Endothelial cell of umbilical vein (primary cell): ENCODE data around the gene IL16. TPM values are rescaled to one million over a fixed set of nuclear protein-coding genes. Genes with fewer than 3 reads are reported as not detected.

ENCODE experiments used
- BruUV-seq: library from RNA; stranded (reverse); fragments of 400-500 nt; replicated peaks from 2 replicates; lab custom pipeline; 2021; lab: Mats Ljungman, UMichigan
- CTCF ChIA-PET: fragments of 300-600, 350-600 bp; sonication (Branson Sonifier 250); formaldehyde crosslinking; loops from one replicate; lab custom pipeline; 2021; ENCODE audit warnings: antibody characterized with exemption, inconsistent platforms; lab: Charles Lee
- POLR2A ChIA-PET: fragments of 300-600, 350-600 bp; sonication (Branson Sonifier 250); formaldehyde crosslinking; loops from one replicate; lab custom pipeline; 2021; ENCODE audit warnings: antibody characterized with exemption, inconsistent platforms; lab: Charles Lee
- DNase-seq: peaks from one replicate; pipeline ENCODE4 v3.0.0-alpha.2; 2011; ENCODE audit warnings: low read depth, low spot score
- FAIRE-seq: peaks from 2 replicates; lab custom pipeline; 2011; peaks lifted over from hg19 to GRCh38; lab: Jason Lieb, UNC
- H2AFZ ChIP-seq: 2 replicates; pipeline ENCODE4 v1.6.0; 2012; ENCODE audit warnings: low read depth, low read length, control low read depth, inconsistent platforms
- H3K27ac ChIP-seq: 2 replicates; pipeline ENCODE4 v1.5.1; 2011; ENCODE audit warnings: low read depth, mild to moderate bottlenecking, control low read depth, low read length, moderate library complexity; ENCODE audit not compliant: insufficient read depth
- H3K27me3 ChIP-seq, 2 experiments: 2 replicates each; pipeline versions ENCODE4 v1.6.0 to v1.6.1; 2011; ENCODE audit warnings: low read length in 2 of 2, mixed read lengths in 1 of 2; ENCODE audit not compliant: control insufficient read depth in 2 of 2, insufficient read depth in 2 of 2
- H3K36me3 ChIP-seq, 2 experiments: 2 replicates in 1 of 2; 3 replicates in 1 of 2; pipeline ENCODE4 v1.5.1; 2011; ENCODE audit warnings: low read length in 2 of 2, mild to moderate bottlenecking in 1 of 2, moderate library complexity in 1 of 2; ENCODE audit not compliant: control insufficient read depth in 2 of 2, insufficient read depth in 2 of 2; ENCODE audit errors: extremely low read depth in 1 of 2
- H3K4me1 ChIP-seq: 3 replicates; pipeline ENCODE4 v1.5.1; 2011; ENCODE audit warnings: mild to moderate bottlenecking, low read length; ENCODE audit not compliant: control insufficient read depth, insufficient read depth; ENCODE audit errors: extremely low read depth
- H3K4me2 ChIP-seq: 2 replicates; pipeline ENCODE4 v1.6.1; 2011; ENCODE audit warnings: low read length, control low read depth, mixed read lengths; ENCODE audit not compliant: insufficient read depth
- H3K4me3 ChIP-seq, 3 experiments: fragments of 200-600 bp in 1 of 3; sonication (generic), shearing (Covaris generic) in 1 of 3; replicated peaks in 1 of 3; 2 replicates each; pipeline ENCODE4 v1.5.1; 2011 to 2016; ENCODE audit warnings: control low read depth in 3 of 3, low read length in 3 of 3, mild to moderate bottlenecking in 2 of 3, inconsistent platforms in 1 of 3, low read depth in 1 of 3, moderate library complexity in 1 of 3; ENCODE audit not compliant: insufficient read depth in 1 of 3
- H3K79me2 ChIP-seq: 2 replicates; pipeline ENCODE4 v1.6.0; 2012; ENCODE audit warnings: low read length, inconsistent platforms; ENCODE audit not compliant: control insufficient read depth, insufficient read depth
- H3K9ac ChIP-seq: replicated peaks from 2 replicates; pipeline ENCODE3; 2011; ENCODE audit warnings: low read length, control low read depth; ENCODE audit not compliant: insufficient read depth; ENCODE audit errors: extremely low read depth
- H3K9me1 ChIP-seq: replicated peaks from 3 replicates; pipeline ENCODE4 v1.6.0; 2011; ENCODE audit warnings: mild to moderate bottlenecking, low read length; ENCODE audit not compliant: control insufficient read depth, insufficient read depth; ENCODE audit errors: extremely low read depth
- H3K9me3 ChIP-seq: replicated peaks from 2 replicates; pipeline ENCODE4 v1.5.1; 2012; ENCODE audit warnings: low read length, inconsistent platforms; ENCODE audit not compliant: control insufficient read depth, insufficient read depth
- H4K20me1 ChIP-seq: replicated peaks from 2 replicates; pipeline ENCODE3; 2011; ENCODE audit warnings: mild to moderate bottlenecking, low read length; ENCODE audit not compliant: control insufficient read depth, insufficient read depth; ENCODE audit errors: extremely low read depth
- EZH2 ChIP-seq: IDR thresholded peaks from 2 replicates; pipeline ENCODE4 v1.6.1; 2012; ENCODE audit warnings: borderline replicate concordance, low read depth, mild to moderate bottlenecking, moderate library complexity, low read length, inconsistent platforms; ENCODE audit not compliant: severe bottlenecking
- FOS ChIP-seq: IDR thresholded peaks from 2 replicates; pipeline ENCODE4 v1.6.1; 2011; ENCODE audit warnings: mild to moderate bottlenecking, low read length, moderate library complexity, borderline replicate concordance; ENCODE audit not compliant: insufficient read depth
- GATA2 ChIP-seq: IDR thresholded peaks from 2 replicates; pipeline ENCODE4 v1.7.0; 2011; ENCODE audit warnings: low read depth, mild to moderate bottlenecking, moderate library complexity, mixed read lengths, low read length; ENCODE audit not compliant: insufficient read length, insufficient read depth
- JUN ChIP-seq: IDR thresholded peaks from 2 replicates; pipeline ENCODE4 v1.6.1; 2011; ENCODE audit warnings: borderline replicate concordance, low read depth; ENCODE audit not compliant: insufficient read length, insufficient read depth
- MYC ChIP-seq: IDR thresholded peaks from one replicate; pipeline ENCODE4 v1.6.1; 2011; ENCODE audit warnings: mild to moderate bottlenecking, low read depth, low read length
- POLR2AphosphoS5 ChIP-seq: IDR thresholded peaks from 2 replicates; pipeline ENCODE4 v1.6.1; 2012; ENCODE audit warnings: low read depth, mild to moderate bottlenecking, control low read depth, low read length, moderate library complexity; ENCODE audit not compliant: insufficient read depth
- dilution Hi-C: fragments of 300-500 bp; cut with MboI; formaldehyde crosslinking; loops from one replicate; pipeline ENCODE4 v1.15.0; 2019; ENCODE audit warnings: low sequenced_read_pairs; ENCODE audit not compliant: extremely low pct_ligation_motif_present
- intact Hi-C: fragments of 100-400 bp; cut with micrococcal nuclease; formaldehyde crosslinking; loops from one replicate; pipeline ENCODE4 v1.10.0; 2022
- polyA plus RNA-seq, 4 experiments: library from polyadenylated mRNA; depleted of rRNA in 3 of 4; stranded (reverse) in 3 of 4; unstranded in 1 of 4; fragments of >200 nt; gene quantifications; 2 replicates each; pipeline versions ENCODE4 v1.2.1 to v1.2.3, GENCODE V29; 2011 to 2012; ENCODE audit warnings: missing spikeins in 1 of 4
- total RNA-seq: library from RNA; stranded (reverse); gene quantifications from 2 replicates; pipeline ENCODE4 v1.2.3, GENCODE V29; 2021
- TF ChIP-seq, protein P1 (sequence below), 2 donors: IDR thresholded peaks; 1 replicate in 1 of 2; 2 replicates in 1 of 2; pipeline ENCODE4 v1.5.1; 2011; ENCODE audit warnings: low read length in 2 of 2, mild to moderate bottlenecking in 2 of 2, moderate library complexity in 2 of 2, control low read depth in 1 of 2, inconsistent platforms in 1 of 2, low read depth in 1 of 2; ENCODE audit not compliant: insufficient read depth in 1 of 2; ENCODE audit errors: extremely low read depth in 1 of 2

The IL16 gene
- total and polyA plus RNA-seq, 2 donors (not counting 3 experiments of a cell fraction or from before 2014, with no cell fraction given), result 0.29 to 2.1 TPM

DNA sequence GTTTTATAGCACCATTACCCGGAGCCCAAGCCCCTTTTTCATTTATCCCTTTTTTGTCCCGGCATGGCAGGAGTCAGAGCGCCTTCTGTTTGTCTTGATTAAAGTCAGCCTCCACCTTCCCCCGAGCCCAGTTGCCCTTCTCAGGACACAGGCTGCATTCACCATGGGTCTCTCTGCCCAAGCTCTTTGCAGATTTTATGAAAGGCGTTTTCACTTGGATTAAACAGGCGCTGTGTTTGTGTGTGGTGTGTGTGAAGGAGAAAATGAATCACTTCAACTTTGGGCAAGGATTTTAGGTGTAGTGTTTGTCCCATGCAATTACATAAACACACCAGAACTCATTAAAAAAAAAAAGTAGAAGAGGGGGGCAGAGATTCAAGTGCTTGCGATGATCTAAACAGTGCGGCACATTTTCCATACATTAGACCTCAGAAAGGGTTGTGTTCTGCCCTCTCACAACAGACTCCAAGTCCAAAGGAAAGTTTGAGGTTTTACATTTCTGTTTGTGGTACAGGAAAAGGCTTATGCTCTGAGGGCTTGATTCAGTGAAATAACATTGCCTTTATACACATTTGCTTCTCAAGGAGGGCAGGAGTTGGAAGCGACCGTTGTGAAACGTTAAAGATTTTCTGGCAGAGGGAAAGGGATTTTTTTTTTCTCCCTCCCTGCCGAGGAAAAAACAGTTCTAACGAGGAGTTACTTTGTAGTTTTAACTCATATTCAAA, 14.5 kb upstream of the IL16 start:
- POLR2A ChIA-PET, result no interaction called here
- no peaks in the 10 kb centered on the region for H3K9me1 ChIP-seq
- H3K9me3 ChIP-seq, result no peaks in the 10 kb centered on the region
- H2AFZ ChIP-seq, result no peak overlapping the region
- no peaks in the 10 kb centered on the region for H4K20me1 ChIP-seq
- H3K4me3 ChIP-seq, result no peak overlapping the region
- no peak overlapping the region for H3K27ac ChIP-seq
- TF ChIP-seq FOS, result no peak
- TF ChIP-seq, protein P1, sequence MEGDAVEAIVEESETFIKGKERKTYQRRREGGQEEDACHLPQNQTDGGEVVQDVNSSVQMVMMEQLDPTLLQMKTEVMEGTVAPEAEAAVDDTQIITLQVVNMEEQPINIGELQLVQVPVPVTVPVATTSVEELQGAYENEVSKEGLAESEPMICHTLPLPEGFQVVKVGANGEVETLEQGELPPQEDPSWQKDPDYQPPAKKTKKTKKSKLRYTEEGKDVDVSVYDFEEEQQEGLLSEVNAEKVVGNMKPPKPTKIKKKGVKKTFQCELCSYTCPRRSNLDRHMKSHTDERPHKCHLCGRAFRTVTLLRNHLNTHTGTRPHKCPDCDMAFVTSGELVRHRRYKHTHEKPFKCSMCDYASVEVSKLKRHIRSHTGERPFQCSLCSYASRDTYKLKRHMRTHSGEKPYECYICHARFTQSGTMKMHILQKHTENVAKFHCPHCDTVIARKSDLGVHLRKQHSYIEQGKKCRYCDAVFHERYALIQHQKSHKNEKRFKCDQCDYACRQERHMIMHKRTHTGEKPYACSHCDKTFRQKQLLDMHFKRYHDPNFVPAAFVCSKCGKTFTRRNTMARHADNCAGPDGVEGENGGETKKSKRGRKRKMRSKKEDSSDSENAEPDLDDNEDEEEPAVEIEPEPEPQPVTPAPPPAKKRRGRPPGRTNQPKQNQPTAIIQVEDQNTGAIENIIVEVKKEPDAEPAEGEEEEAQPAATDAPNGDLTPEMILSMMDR (IDR thresholded peaks at IDR 0.05; ENCODE audit: extremely low read depth in 1 of 2, insufficient read depth in 1 of 2, low read depth in 1 of 2, low read length in 2 of 2), result no peak
- H3K4me2 ChIP-seq, result no peak overlapping the region
- FAIRE-seq (no peak), DNase-seq (no peak)
- intact Hi-C loops (no loop called here), dilution Hi-C loops (no loop called here)
- H3K27me3 ChIP-seq, result no peaks in the 10 kb centered on the region
- CTCF ChIA-PET, result interaction anchor here (1.3 kb wide), 1 partner anchor 8 kb away, joined by 3 read pairs; no protein-coding TSS in a partner anchor
- no peak overlapping the region for H3K9ac ChIP-seq
- H3K36me3 ChIP-seq, result no peaks in the 10 kb centered on the region
- BruUV-seq, result no TSS peak
- H3K79me2 ChIP-seq, result no peaks in the 10 kb centered on the region
- no peaks in the 10 kb centered on the region for H3K4me1 ChIP-seq

DNA sequence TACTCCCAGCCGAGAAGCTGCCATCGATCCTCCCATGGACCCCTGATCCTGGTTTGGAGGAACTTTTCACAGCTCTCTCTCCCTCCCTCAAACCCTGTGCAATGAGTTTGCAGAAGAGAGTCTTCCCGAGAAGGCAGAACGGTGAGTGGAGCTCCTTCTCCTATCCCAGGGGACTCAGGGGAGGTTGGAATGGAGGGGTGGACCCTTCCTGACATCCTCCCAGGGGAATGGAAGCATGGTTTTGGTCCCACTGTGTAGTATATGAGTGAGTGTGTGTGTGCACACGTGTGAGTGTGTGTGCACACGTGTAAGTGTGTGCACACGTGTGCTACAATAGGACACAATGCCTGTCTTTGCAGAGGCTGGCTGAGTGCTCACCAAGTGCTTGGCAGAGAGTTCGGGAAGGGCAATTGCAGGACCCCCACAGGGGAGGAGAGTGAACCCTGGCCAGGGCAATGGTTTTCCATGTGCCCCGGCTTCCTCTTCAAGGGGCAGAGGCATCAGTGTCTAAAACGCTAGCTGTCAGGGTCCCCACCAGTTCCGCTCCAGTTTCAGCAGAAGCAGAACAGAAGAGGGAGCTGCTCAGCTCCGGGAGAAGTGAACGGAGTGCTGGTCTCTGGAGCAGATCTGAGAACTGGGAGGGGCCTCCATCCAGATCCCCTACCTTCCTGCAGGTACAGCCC, 13.8 kb upstream of the IL16 start:
- dilution Hi-C loops (no loop called here), intact Hi-C loops (no loop called here)
- POLR2A ChIA-PET, result no interaction called here
- H3K27me3 ChIP-seq, result no peaks in the 10 kb centered on the region
- no peak overlapping the region for H3K9ac ChIP-seq
- H3K36me3 ChIP-seq, result no peaks in the 10 kb centered on the region
- H3K9me1 ChIP-seq, result no peaks in the 10 kb centered on the region
- no peaks in the 10 kb centered on the region for H3K79me2 ChIP-seq
- no peaks in the 10 kb centered on the region for H3K4me1 ChIP-seq
- TF ChIP-seq, protein P1 (IDR thresholded peaks at IDR 0.05; ENCODE audit: extremely low read depth in 1 of 2, insufficient read depth in 1 of 2, low read depth in 1 of 2, low read length in 2 of 2), result no peak
- TF ChIP-seq MYC, result no peak
- no peak for TF ChIP-seq GATA2
- TF ChIP-seq EZH2, result no peak
- TF ChIP-seq POLR2AphosphoS5, result no peak
- no peak for TF ChIP-seq JUN
- H2AFZ ChIP-seq, result no peak overlapping the region
- CTCF ChIA-PET, result interaction anchor here (1.0 to 1.3 kb wide), 3 partner anchors 9 to 83 kb away, joined by 3 read pairs; no protein-coding TSS in a partner anchor
- H4K20me1 ChIP-seq, result no peaks in the 10 kb centered on the region
- H3K27ac ChIP-seq, result no peak overlapping the region
- H3K4me2 ChIP-seq, result no peak overlapping the region
- DNase-seq (no peak), FAIRE-seq (no peak)
- H3K9me3 ChIP-seq, result no peaks in the 10 kb centered on the region
- BruUV-seq, result no TSS peak
- H3K4me3 ChIP-seq, result no peak overlapping the region
